ENCODE results near the gene FAM114A1.
"Not testable (repeated sequence)": the region's sequence is repeated elsewhere in the genome, so short reads cannot be mapped to it uniquely, and the experiment has no call there.

FAM114A1 gene

DNA sequence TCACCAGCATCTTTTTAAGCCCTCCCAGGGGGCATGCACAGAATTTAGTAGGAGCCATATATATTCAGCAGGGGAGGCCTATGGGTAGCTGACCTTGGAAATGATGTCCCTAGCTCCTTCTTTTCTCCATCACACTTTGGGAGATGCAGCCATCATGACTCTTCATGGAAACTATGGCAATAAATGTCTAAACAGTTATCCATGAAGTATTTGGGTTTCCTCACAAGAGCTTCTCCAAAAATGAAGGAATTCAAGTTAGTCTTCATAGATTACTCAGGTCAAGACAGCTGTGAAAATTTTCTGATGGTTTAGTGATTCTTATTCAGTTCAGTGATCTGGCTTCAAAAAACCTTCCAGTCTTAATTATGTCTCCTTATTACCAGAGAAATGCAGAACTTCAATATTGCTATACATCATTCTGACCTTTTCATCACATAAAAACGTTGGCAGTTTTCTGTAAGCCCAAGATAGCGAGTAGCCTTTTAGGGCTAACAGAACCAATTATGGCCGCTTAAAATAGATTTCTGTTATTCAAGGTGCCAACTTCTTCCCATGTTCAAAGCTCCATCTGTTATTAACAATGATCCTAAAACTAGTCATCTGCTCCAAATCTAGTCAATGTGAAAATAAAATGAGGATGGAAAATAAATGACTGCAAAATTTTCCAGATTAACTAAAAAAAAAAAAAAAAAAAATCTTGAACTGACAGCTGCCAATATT, 112.1 kb downstream of the FAM114A1 start:
- DNase-seq: no peak

GRCh38 chr4:38980903-38981676, 113.5 kb downstream of the FAM114A1 start:
- no peak for DNase-seq

DNA sequence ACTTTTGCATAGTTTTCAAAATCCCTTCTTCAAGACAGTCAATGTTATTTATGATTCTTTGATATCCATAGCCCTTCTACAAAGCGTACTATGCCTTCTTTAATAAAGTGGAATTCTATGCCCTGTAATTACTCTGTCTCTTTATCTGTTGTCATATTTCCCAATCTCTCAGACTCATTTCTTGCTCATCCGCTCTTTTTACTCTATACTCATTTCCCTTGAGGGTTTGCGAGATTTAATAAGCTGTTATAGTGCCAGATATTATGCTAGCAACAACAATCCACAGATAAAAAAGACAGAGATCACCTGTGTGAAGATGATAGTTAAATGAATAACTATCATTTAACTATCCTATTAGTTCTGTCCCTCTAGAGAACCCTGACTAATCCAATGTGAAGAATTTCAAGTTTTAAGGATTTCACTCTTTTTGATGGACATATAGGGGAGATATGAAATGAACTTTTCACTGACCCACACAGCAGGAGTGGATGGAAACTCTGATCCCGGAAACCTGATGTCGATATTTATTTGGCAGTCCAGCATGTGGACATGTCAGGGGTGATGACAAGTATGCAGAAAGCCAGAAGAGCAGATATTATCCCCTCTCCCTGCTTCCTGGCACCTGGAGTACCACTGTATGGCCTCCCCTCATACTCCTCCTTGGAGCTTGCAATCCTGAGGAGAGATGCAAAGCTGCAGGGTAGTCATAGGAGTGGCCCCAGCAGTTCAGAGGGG, 114.9 kb downstream of the FAM114A1 start:
- DNase-seq: no peak

- DNase-seq: no peak
These were observed 115.7 kb downstream of the FAM114A1 start for GRCh38 chr4:38983291-38983690.

GRCh38 chr4:38983787-38984598, 116.4 kb downstream of the FAM114A1 start:
- no peak for DNase-seq

DNA sequence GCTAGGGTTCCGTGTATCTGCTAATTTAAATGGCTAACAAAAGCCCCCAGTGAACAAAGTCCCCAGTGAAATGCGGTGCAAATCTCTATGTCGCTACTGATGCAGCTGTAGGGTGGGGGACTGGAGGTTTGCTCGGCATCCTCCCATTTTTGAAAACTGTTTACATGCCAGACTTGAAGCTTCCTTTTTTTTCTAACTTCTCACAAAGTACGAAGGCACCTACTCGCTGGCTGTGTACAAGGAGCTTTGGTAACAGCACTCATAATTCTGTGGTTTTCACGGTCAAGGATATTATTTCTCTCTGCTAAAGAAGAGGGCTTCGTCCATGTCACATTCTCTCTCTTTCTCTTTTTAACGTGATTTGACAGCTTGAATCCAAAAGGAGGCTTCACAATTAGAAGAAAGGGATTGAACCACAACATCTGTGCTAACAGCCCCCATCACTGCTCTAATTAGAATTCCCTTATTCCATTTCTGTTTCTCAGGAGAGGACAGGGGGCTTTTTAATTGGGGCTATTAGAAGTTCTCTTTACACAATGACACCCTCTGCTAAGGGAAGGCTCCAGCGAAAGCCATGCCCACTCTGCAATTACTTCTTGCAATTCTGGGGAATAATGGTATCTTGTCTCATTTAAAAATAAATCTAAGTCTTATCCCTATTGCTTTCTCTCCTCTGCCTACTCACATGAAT, 117.9 kb downstream of the FAM114A1 start:
- DNase-seq: no peak

GRCh38 chr4:38987491-38987890, 119.9 kb downstream of the FAM114A1 start:
- no peak for DNase-seq

- DNase-seq: not testable (repeated sequence)
These were observed 120.7 kb downstream of the FAM114A1 start for GRCh38 chr4:38988353-38988752.

DNA sequence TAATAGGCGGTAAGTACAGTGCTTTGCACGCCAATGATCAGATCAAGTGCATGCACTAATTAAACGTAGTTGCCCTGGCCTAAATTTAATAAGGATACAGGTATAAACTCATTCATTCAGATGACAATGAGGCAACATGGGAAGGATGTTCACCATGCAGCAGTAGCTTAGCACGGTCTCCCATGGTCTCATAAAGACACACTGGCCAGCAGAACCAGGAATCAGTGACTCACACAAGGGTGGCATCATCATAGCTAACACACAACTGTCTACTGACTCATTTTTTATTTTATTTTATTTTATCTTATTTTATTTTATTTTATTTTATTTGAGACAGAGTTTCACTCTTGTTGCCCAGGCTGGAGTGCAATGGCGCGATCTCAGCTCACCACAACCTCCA, 121.9 kb downstream of the FAM114A1 start:
- DNase-seq: no peak

GRCh38 chr4:38990241-38990640, 122.6 kb downstream of the FAM114A1 start:
- no peak for DNase-seq

DNA sequence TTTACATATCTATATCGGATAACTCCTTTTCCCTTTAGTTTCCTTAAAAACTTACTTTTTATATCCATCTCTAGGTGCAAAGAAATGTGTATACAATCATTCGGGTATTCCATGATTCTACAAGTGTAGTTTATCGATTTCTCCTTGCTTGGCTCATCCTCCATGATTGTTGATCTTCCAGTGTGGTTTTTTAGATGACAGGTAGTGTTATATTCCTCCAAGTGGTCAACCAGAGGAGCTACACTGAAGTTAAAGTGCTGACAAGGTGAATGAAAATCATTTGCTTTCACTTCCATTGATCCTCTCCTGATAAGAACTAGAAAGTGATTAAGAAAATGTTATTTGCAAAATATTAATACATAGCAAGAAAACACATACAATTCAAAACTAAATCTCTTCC, 126.1 kb downstream of the FAM114A1 start:
- DNase-seq: no peak

- DNase-seq: no peak
These were observed 126.5 kb downstream of the FAM114A1 start for GRCh38 chr4:38994135-38994534.

Measured in CD4-positive, alpha-beta T cell treated with Interleukin-6 for 4 hours (primary cell).